ENCODE measurements around the gene ANKRD24.
"Not testable (repeated sequence)": the region's sequence is repeated elsewhere in the genome, so short reads cannot be mapped to it uniquely, and the experiment has no call there.

DNA sequence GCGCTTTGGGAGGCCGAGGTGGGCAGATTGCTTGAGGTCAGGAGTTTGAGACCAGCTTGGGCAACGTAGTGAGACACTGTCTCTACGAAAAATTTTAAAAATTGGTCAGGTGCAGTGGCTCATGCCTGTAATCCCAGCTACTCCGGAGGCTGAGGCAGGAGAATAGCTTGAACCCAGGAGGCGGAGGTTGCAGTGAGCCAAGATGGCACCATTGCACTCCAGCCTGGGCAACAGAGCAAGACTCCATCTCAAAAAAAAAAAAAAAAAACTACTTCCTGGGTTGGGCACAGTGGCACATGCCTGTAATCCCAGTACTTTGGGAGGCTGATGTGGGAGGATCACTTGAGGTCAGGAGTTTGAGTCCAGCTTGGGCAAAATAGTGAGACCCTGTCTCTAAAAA, 49.0 kb downstream of the ANKRD24 start:
- not testable (repeated sequence) for TF ChIP-seq EP300, POLR2A, POLR2AphosphoS5 (IDR thresholded peaks at IDR 0.05)
- TF ChIP-seq, protein P1, sequence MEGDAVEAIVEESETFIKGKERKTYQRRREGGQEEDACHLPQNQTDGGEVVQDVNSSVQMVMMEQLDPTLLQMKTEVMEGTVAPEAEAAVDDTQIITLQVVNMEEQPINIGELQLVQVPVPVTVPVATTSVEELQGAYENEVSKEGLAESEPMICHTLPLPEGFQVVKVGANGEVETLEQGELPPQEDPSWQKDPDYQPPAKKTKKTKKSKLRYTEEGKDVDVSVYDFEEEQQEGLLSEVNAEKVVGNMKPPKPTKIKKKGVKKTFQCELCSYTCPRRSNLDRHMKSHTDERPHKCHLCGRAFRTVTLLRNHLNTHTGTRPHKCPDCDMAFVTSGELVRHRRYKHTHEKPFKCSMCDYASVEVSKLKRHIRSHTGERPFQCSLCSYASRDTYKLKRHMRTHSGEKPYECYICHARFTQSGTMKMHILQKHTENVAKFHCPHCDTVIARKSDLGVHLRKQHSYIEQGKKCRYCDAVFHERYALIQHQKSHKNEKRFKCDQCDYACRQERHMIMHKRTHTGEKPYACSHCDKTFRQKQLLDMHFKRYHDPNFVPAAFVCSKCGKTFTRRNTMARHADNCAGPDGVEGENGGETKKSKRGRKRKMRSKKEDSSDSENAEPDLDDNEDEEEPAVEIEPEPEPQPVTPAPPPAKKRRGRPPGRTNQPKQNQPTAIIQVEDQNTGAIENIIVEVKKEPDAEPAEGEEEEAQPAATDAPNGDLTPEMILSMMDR (IDR thresholded peaks at IDR 0.05), result not testable (repeated sequence)
